ENCODE data around the gene DAPP1. TPM values are rescaled to one million over a fixed set of nuclear protein-coding genes. Genes with fewer than 3 reads are reported as not detected.
"Not testable (repeated sequence)": the region's sequence is repeated elsewhere in the genome, so short reads cannot be mapped to it uniquely, and the experiment has no call there.

DAPP1 gene
- polyA plus RNA-seq, 6 donors from 2014 or later = 114 to 255 (median 199) TPM

DNA sequence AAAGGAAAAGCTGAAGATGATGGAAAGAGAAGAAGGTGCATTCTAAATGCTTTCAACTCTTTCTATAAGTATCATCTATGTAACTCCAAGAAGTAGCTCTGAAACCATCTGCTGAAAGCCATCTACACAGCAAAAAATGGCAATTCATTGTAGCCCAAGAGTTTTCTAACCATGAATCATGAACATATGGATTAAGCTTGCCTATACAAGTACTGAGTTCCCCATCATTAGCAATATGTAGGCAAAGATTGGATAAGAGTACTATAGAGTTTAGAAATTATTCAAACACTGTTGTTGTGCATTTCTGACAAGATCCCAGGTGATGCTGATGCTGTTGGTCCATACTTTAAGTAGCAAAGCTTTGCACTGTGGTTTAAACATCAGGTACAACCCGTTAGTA is 11.2 kb downstream of the DAPP1 start:
- peak overlapping the region in 3 of 6 donors; percentile 12 to 91 (median 13) for H3K27ac Mint-ChIP-seq
- ATAC-seq (ENCODE audit: low read depth in 2 of 2) = no peak

DNA sequence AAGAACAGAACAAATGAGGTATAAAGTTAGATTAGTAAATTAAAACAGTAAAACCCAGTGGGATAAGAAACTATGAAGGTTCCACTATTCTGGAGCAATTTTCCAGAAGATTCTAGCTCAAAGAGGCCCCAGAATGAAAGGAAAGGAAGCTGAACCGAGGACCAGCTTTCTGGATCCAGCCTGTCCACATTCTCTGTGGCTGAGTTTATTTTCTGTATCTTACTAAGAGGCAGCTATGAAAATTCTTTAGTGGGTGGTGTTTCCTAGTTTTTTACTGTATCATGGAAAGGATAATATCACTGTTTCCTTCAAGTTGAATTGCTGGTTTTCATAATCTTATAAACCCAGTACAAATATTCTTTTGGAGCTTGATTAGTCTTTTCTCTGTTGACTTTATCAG is 11.8 kb downstream of the DAPP1 start:
- Mint-ChIP-seq H3K9me3 (peaks cover 0 to under 1% (median 0%) of the 10 kb centered on the region in 7 donors), H3K36me3 (peaks cover 15 to 20% of the 10 kb centered on the region in 2 donors), H3K27me3 (no peaks in the 10 kb centered on the region), H3K4me1 (peaks cover 54 to 75% (median 68%) of the 10 kb centered on the region in 3 donors), H3K27ac (peak overlapping the region in 3 of 6 donors; percentile 12 to 83 (median 57)), H3K4me3 (no peak overlapping the region)
- no peak for ATAC-seq (ENCODE audit: low read depth in 2 of 2)
- DNase-seq = no peak

More for the DNA sequence above, 11.2 kb downstream of the DAPP1 start:
- Mint-ChIP-seq H3K4me1 (peaks cover 55 to 76% (median 68%) of the 10 kb centered on the region in 3 donors), H3K36me3 (peaks cover 15 to 20% of the 10 kb centered on the region in 2 donors), H3K4me3 (peak overlapping the region in 1 of 8 donors; percentile 48), H3K27me3 (no peaks in the 10 kb centered on the region), H3K9me3 (peaks cover 0 to 2% (median 0%) of the 10 kb centered on the region in 7 donors)
- no peak for DNase-seq

DNA sequence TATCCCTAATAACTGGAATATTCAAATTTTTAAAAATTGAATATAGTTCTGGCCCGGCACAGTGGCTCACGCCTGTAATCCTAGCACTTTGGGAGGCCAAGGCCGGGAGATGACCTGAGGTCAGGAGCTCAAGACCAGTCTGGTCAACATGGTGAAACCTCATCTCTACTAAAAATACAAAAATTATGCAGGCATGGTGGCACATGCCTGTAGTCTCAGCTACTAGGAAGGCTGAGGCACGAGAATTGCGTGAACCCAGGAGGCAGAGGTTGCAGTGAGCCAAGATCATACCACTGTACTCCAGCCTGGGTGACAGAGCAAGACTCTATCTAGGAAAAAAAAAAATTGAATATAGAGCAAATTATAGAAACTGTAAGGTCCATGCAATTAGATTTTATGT is 13.4 kb downstream of the DAPP1 start:
- not testable (repeated sequence) for DNase-seq; H3K9me3 Mint-ChIP-seq; ATAC-seq (ENCODE audit: low read depth in 2 of 2); H3K4me3 Mint-ChIP-seq; H3K27me3 Mint-ChIP-seq
- H3K4me1 Mint-ChIP-seq = peaks cover 41 to 70% (median 63%) of the 10 kb centered on the region in 3 donors
- H3K36me3 Mint-ChIP-seq = peaks cover 10 to 16% of the 10 kb centered on the region in 2 donors
- peak overlapping the region in 3 of 6 donors; percentile 6 to 74 (median 11) for H3K27ac Mint-ChIP-seq

DNA sequence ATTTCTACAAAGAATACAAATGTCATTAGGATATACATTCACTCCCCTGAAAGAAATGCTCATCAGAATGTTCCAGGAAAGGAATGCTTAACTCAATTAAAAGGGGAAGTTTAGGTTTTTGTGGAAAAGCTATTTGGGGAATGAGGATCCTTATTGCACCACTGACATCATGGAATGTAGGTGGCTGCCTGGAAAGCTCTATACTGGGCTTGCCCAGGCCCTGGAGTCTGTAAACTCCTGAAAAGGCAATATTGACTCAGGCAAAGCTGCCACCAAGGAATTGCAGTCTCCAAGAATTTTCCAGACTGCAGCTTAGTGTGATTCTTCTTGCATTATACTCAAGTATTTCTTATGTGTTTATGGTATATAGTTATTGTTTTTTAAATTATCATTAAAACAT is 15.7 kb downstream of the DAPP1 start:
- peaks cover 36 to 62% (median 53%) of the 10 kb centered on the region in 3 donors for H3K4me1 Mint-ChIP-seq
- ATAC-seq (ENCODE audit: low read depth in 2 of 2) = no peak
- H3K36me3 Mint-ChIP-seq = peaks cover 26 to 32% of the 10 kb centered on the region in 2 donors

DNA sequence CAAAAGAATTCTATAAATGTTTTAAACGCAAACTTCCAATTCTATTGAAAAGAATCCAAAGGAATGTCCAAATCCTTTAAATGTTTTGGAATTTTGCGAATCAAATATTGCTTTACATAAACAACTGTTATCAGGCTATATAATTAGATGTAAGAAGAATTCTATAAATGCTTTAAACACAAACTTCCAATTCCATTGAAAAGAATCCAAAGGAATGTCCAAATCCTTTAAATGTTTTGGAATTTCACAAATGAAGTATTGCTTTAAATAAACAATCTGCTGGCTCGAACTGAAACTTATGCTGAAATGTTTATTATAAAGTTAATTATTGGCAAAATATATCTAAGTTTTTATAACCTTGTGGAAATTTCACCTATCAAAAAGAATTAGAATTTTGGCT is 16.1 kb downstream of the DAPP1 start:
- DNase-seq (no peak), ATAC-seq (ENCODE audit: low read depth in 2 of 2) (no peak)
- Mint-ChIP-seq H3K27ac (no peak overlapping the region), H3K36me3 (peaks cover 28 to 32% of the 10 kb centered on the region in 2 donors), H3K9me3 (no peaks in the 10 kb centered on the region), H3K27me3 (no peaks in the 10 kb centered on the region), H3K4me3 (no peak overlapping the region), H3K4me1 (peaks cover 32 to 58% (median 49%) of the 10 kb centered on the region in 3 donors)

More for the DNA sequence above, 15.7 kb downstream of the DAPP1 start:
- peak overlapping the region in 2 of 6 donors; percentile 49 to 51 for H3K27ac Mint-ChIP-seq
- H3K9me3 Mint-ChIP-seq = no peaks in the 10 kb centered on the region
- no peaks in the 10 kb centered on the region for H3K27me3 Mint-ChIP-seq
- no peak overlapping the region for H3K4me3 Mint-ChIP-seq
- no peak for DNase-seq

DNA sequence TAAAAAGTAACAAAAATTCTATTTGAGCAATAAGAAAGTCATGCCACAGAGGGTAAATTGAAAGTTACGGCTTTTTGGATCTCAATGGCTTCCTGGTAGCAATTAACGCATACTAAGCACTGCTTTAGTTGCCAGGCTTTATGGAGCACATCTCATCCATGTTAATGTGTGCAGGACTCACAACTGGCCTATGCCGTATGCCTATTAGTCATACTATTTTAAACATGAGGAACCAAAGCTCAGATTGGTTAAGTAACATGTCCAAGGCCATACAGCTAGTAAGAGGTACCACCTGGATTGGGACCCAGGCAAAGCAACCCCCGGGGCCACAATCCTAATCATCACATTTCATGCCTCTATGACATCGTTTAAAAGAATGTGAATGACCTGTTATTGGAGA is 17.1 kb downstream of the DAPP1 start:
- peaks cover 31% of the 10 kb centered on the region in 2 donors for H3K36me3 Mint-ChIP-seq
- H3K4me3 Mint-ChIP-seq = no peak overlapping the region
- no peaks in the 10 kb centered on the region for H3K27me3 Mint-ChIP-seq
- H3K9me3 Mint-ChIP-seq = no peaks in the 10 kb centered on the region
- ATAC-seq (ENCODE audit: low read depth in 2 of 2) = no peak
- DNase-seq = no peak
- H3K4me1 Mint-ChIP-seq = peaks cover 31 to 48% (median 44%) of the 10 kb centered on the region in 3 donors
- H3K27ac Mint-ChIP-seq = peak overlapping the region in 2 of 6 donors; percentile 6 to 10

DNA sequence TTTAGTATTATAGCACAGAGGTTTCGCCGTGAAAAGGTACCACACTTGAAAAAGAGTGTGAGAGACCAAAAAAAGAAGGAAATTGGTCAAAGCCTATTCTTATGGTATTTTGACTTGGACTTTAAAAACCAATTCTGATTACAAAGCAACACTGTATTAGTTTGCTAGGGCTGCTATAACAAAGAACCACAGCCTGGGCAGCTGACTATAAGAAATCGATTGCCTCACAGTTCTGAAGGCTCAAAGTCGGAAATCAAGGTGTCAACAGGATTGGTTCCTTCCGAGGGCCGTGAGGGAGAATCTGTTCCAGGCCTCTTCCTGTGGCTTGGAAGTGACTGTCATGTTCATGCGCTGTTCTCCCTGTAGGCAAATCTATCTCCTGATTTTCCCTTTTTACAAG is 17.9 kb downstream of the DAPP1 start:
- ATAC-seq (ENCODE audit: low read depth in 2 of 2) (no peak), DNase-seq (no peak)
- H3K4me3 Mint-ChIP-seq = no peak overlapping the region
- peaks cover 37 to 46% (median 44%) of the 10 kb centered on the region in 3 donors for H3K4me1 Mint-ChIP-seq
- no peaks in the 10 kb centered on the region for H3K27me3 Mint-ChIP-seq
- H3K27ac Mint-ChIP-seq = peak overlapping the region in 1 of 6 donors; percentile 19
- H3K36me3 Mint-ChIP-seq = peaks cover 31 to 39% of the 10 kb centered on the region in 2 donors
- no peaks in the 10 kb centered on the region for H3K9me3 Mint-ChIP-seq

DNA sequence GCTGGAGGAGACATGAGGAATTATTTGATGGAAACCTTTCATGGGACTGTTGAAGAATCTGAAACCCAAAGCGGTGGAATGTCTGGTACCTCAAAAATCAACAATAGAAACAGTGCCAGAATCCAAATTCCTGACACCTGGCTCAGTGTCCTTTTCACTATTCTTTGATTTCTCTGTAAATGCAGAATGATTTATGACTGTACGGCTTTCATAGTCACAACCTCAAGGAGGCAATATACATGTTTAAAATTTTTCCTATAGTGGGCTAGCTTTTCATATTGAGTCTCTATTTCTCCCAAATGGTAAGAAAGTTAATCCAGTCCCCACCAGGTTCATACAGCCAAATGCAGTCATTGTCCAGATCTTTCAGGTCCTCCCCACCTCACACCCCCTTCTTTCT is 19.3 kb downstream of the DAPP1 start:
- ATAC-seq (ENCODE audit: low read depth in 2 of 2) (no peak), DNase-seq (no peak)
- Mint-ChIP-seq H3K36me3 (peaks cover 31 to 46% of the 10 kb centered on the region in 2 donors), H3K4me1 (peaks cover 35 to 38% (median 36%) of the 10 kb centered on the region in 3 donors), H3K27ac (no peak overlapping the region), H3K27me3 (no peaks in the 10 kb centered on the region), H3K4me3 (no peak overlapping the region), H3K9me3 (no peaks in the 10 kb centered on the region)

DNA sequence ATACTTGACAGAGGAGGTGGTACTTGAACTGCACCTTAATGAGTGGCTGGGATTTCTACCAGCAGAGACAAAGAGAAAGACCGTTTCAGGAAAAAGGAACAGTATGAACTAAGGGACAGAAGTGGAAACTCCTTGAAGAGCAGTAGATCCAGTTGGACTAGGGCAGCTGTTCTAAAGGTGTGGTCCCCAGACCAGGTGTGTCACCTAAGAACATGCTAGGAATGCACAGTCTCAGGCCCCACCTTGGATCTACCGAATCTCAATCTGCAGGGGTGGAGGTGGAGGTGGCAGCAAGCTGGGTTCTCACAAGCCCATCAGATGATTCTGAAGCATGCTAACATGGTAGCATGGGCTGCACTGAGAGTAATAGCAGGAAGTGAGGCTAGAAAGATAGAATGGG is 22.3 kb downstream of the DAPP1 start:
- ATAC-seq (ENCODE audit: low read depth in 2 of 2) (no peak), DNase-seq (no peak)
- Mint-ChIP-seq H3K36me3 (peaks cover 50 to 65% of the 10 kb centered on the region in 2 donors), H3K9me3 (no peaks in the 10 kb centered on the region), H3K27me3 (no peaks in the 10 kb centered on the region), H3K4me3 (no peak overlapping the region), H3K4me1 (peaks cover 23 to 32% (median 24%) of the 10 kb centered on the region in 3 donors), H3K27ac (peak overlapping the region in 1 of 6 donors; percentile 56)

DNA sequence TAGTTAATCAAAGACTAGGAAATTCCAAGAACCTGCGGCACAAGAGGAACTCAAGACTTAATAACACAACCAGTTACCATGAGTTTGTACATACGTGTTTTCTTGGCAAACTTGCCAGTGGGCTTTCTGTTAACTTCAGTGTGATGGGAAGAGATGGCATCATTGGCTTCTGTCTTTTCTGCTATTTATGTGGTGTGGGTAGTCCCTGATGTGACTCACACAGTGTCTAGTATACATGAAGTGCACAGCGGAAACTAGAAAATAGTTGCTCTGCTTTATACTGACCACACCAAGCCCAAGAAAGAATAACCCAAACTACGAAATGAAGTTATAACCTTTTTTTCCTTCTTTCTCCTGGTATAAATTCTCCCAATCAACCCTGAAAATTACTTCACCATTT is 24.5 kb downstream of the DAPP1 start:
- Mint-ChIP-seq H3K9me3 (no peaks in the 10 kb centered on the region), H3K27me3 (no peaks in the 10 kb centered on the region), H3K36me3 (peaks cover 38 to 58% of the 10 kb centered on the region in 2 donors), H3K4me1 (peaks cover 31 to 36% (median 35%) of the 10 kb centered on the region in 3 donors), H3K27ac (no peak overlapping the region), H3K4me3 (no peak overlapping the region)
- DNase-seq (no peak), ATAC-seq (ENCODE audit: low read depth in 2 of 2) (no peak)

DNA sequence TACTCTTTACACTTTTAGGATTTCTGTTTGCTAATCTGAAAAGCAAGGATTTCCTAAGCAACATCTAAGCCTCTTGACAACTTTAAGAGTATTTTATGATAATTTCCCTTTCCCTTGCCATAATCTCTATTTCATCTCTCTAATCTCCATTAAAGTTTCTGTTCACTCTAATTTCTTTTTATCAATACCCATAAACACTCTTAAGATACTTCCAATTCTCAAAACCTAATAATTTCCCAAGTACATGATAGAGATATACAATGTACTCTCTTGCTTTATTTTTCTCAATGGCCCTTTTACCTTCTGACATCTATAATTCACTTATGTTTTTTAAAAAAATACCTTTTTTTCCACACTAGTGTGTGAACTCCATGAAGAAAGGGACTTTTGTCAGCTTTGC is 26.8 kb downstream of the DAPP1 start:
- ATAC-seq (ENCODE audit: low read depth in 2 of 2) = no peak
- peaks cover 25 to 44% of the 10 kb centered on the region in 2 donors for H3K36me3 Mint-ChIP-seq
- no peak for DNase-seq
- peaks cover 37 to 46% (median 38%) of the 10 kb centered on the region in 3 donors for H3K4me1 Mint-ChIP-seq
- H3K9me3 Mint-ChIP-seq = no peaks in the 10 kb centered on the region
- H3K27ac Mint-ChIP-seq = peak overlapping the region in 1 of 6 donors; percentile 40
- H3K4me3 Mint-ChIP-seq = no peak overlapping the region
- no peaks in the 10 kb centered on the region for H3K27me3 Mint-ChIP-seq

DNA sequence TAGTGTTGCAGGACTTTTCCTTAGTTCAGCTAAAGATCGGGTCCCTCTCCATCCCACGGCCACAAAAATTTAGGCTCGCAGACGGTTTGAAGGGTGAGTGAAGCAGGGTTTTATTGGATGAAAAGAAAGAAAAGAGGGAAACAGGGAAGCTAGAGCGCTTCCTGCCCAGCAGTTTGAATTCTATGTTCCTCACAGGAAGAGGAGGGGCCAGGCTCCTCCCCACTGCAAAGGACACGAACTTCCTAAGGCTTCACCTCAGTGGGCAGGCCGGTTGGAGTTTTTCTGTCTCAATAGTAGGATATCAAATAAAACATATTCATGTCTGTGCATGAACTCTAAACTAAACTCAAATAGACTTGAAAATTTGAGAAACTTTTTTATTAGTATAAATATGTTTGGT is 27.4 kb downstream of the DAPP1 start:
- Mint-ChIP-seq H3K27ac (peak overlapping the region in 3 of 6 donors; percentile 36 to 95 (median 85)), H3K36me3 (peaks cover 25 to 37% of the 10 kb centered on the region in 2 donors), H3K4me3 (peak overlapping the region in 1 of 8 donors; percentile 35), H3K9me3 (no peaks in the 10 kb centered on the region), H3K4me1 (peaks cover 37 to 52% (median 37%) of the 10 kb centered on the region in 3 donors), H3K27me3 (no peaks in the 10 kb centered on the region)
- no peak for DNase-seq
- no peak for ATAC-seq (ENCODE audit: low read depth in 2 of 2)

DNA sequence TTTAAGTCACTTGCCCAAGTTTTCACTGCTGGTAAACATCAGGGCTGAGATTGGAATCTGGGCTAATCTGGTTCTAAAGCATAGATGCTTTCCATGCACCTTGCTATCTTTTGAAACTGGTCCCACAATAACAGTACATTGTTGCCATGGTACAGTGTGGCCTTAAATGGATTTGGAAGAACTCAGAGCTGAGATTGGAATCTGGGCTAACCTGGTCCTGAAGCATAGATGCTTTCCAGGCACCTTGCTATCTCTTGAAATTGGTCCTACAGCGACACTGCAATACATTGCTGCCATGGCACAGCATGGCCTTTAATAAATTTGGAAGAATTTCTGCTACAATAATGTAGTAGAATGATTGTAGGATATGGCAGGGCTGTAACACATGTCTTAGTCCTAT is 28.6 kb downstream of the DAPP1 start:
- DNase-seq (no peak), ATAC-seq (ENCODE audit: low read depth in 2 of 2) (no peak)
- Mint-ChIP-seq H3K9me3 (no peaks in the 10 kb centered on the region), H3K4me1 (peaks cover 36 to 54% (median 37%) of the 10 kb centered on the region in 3 donors), H3K4me3 (no peak overlapping the region), H3K27ac (peak overlapping the region in 5 of 6 donors; percentile 44 to 92 (median 66)), H3K36me3 (peaks cover 25 to 29% of the 10 kb centered on the region in 2 donors), H3K27me3 (no peaks in the 10 kb centered on the region)

DNA sequence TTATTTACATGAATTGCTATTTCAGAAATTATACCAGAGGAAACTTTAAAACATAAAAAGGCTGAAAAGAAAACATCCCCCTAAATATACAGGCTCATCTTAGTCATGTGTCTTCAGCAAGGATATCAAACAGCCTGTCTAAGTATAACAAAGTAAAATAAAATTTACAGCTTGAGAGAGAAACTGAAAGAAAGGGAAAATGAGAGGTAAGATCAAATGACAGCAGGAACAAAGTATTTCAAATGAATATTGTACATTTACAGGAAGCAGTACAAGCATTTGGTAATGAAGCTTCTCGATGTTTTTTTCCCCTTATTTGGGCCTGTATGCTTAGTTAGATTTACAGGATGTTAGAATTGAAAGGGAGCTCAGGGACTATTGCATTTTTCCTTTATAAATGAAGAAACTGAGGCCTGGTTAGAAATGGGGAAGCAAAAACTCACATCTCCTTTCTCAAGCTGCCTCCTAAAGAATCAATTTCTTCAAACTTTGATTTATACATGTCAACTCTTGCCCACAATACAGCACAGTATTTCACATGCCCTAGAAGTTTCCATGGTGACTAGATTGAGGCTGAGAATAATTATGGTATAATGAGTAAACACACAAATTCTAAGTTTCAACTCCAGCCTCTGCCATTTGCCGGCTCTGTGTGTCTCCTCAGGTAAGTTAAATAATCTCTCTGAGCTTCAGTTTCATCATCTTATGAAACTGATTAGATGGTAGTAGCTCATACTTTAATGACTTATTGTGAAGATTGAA is 29.3 kb downstream of the DAPP1 start:
- peaks cover 35 to 56% (median 39%) of the 10 kb centered on the region in 3 donors for H3K4me1 Mint-ChIP-seq
- no peak for ATAC-seq (ENCODE audit: low read depth in 2 of 2)
- peak overlapping the region in 2 of 8 donors; percentile 13 to 25 for H3K4me3 Mint-ChIP-seq
- H3K9me3 Mint-ChIP-seq = no peaks in the 10 kb centered on the region
- no peaks in the 10 kb centered on the region for H3K27me3 Mint-ChIP-seq
- peaks cover 25% of the 10 kb centered on the region in 2 donors for H3K36me3 Mint-ChIP-seq
- peak overlapping the region; percentile 44 to 92 (median 63) for H3K27ac Mint-ChIP-seq
- no peak for DNase-seq
